Activated naive CD8-positive, alpha-beta T cell (primary cell): ENCODE data around the gene GFAP.

Experiments used
- H3K27ac Mint-ChIP-seq: one replicate; pipeline ENCODE4 v1.8.0; 2021; ENCODE audit warnings: mixed read lengths
- H3K27me3 Mint-ChIP-seq: one replicate; pipeline ENCODE4 v1.8.0; 2021; ENCODE audit warnings: mixed read lengths
- H3K36me3 Mint-ChIP-seq: one replicate; pipeline ENCODE4 v1.8.0; 2021; ENCODE audit warnings: mixed read lengths
- H3K4me1 Mint-ChIP-seq: one replicate; pipeline ENCODE4 v1.8.0; 2021; ENCODE audit warnings: low read depth, mixed read lengths
- H3K4me3 Mint-ChIP-seq: one replicate; pipeline ENCODE4 v1.8.0; 2021; ENCODE audit warnings: mild to moderate bottlenecking, mixed read lengths
- H3K9me3 Mint-ChIP-seq: one replicate; pipeline ENCODE4 v1.8.0; 2021; ENCODE audit warnings: low read depth, mixed read lengths

GFAP gene

DNA sequence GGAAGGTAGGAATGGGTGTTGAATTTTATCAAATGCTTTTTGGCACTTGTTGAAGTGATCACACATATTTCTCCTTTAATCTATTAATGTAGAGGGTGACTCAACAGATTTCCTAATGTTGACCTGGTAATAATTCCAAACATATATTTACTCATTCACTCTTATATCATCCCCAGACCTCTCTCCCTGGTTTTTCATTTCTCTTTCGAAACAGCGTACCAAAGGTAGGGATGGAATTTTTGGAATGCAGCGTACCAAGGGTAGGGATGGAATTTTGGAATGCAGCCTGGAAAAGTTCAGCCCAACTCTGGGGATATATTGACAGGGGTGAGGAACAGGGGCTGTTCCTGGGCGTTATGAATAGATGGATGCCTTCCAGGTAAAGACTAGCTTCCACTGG is 25.0 kb upstream of the GFAP start:
- H3K27ac Mint-ChIP-seq: no peak overlapping the region
- no peak overlapping the region for H3K4me3 Mint-ChIP-seq
- H3K27me3 Mint-ChIP-seq: no peaks in the 10 kb centered on the region
- no peaks in the 10 kb centered on the region for H3K9me3 Mint-ChIP-seq
- no peaks in the 10 kb centered on the region for H3K4me1 Mint-ChIP-seq
- no peaks in the 10 kb centered on the region for H3K36me3 Mint-ChIP-seq

- no peaks in the 10 kb centered on the region for H3K27me3 Mint-ChIP-seq
- H3K36me3 Mint-ChIP-seq: no peaks in the 10 kb centered on the region
- no peak overlapping the region for H3K27ac Mint-ChIP-seq
- no peak overlapping the region for H3K4me3 Mint-ChIP-seq
- no peaks in the 10 kb centered on the region for H3K9me3 Mint-ChIP-seq
- H3K4me1 Mint-ChIP-seq: no peaks in the 10 kb centered on the region
Observed at GRCh38 chr17:44935116-44935515, 19.8 kb upstream of the GFAP start.

DNA sequence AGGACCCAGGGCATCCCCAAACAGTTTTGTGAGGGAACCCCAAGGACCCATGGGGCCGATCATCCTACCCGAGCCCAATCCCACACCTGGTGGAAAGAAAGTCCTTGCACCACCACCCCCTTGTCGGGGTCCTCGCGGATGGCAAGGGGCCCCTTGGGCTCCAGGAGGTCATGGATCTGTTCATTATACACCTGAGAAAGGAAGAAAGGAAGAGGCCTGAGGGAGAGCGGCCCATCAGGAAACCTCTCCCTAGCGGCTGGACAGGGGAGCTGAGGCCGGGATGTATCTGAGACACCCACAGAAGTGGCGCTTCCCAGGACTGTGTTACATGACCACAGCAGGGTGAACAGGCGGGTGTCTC is 19.4 kb upstream of the GFAP start:
- Mint-ChIP-seq H3K4me3 (no peak overlapping the region), H3K27me3 (no peaks in the 10 kb centered on the region), H3K36me3 (no peaks in the 10 kb centered on the region), H3K4me1 (no peaks in the 10 kb centered on the region), H3K27ac (no peak overlapping the region), H3K9me3 (no peaks in the 10 kb centered on the region)

- no peaks in the 10 kb centered on the region for H3K4me1 Mint-ChIP-seq
Observed at GRCh38 chr17:44933824-44934744, 18.8 kb upstream of the GFAP start.

DNA sequence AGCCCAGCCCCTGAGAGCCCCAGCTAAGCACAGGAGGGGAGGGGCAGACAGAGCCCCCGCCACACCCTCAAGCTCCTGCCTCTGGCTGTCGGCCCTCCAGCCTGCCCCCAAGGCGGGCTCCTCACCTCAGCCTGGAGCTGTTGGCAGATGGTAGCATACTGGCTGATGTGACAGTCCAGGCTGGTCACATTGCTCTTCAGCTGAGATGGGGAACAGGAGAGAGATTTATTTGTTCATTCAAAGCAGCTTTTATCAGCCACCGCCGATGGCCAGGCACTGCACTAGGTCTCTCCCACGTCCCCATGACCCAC is 17.4 kb upstream of the GFAP start:
- H3K27ac Mint-ChIP-seq: no peak overlapping the region
- H3K36me3 Mint-ChIP-seq: no peaks in the 10 kb centered on the region
- no peaks in the 10 kb centered on the region for H3K27me3 Mint-ChIP-seq
- no peaks in the 10 kb centered on the region for H3K4me1 Mint-ChIP-seq
- H3K9me3 Mint-ChIP-seq: no peaks in the 10 kb centered on the region
- H3K4me3 Mint-ChIP-seq: no peak overlapping the region

More at GRCh38 chr17:44933824-44934744, 18.8 kb upstream of the GFAP start:
- Mint-ChIP-seq H3K27ac (no peak overlapping the region), H3K9me3 (no peaks in the 10 kb centered on the region), H3K4me3 (no peak overlapping the region), H3K36me3 (no peaks in the 10 kb centered on the region), H3K27me3 (no peaks in the 10 kb centered on the region)

GRCh38 chr17:44932096-44932786 is 16.9 kb upstream of the GFAP start:
- Mint-ChIP-seq H3K27me3 (no peaks in the 10 kb centered on the region), H3K4me3 (no peak overlapping the region), H3K36me3 (no peaks in the 10 kb centered on the region), H3K9me3 (no peaks in the 10 kb centered on the region), H3K27ac (no peak overlapping the region), H3K4me1 (no peaks in the 10 kb centered on the region)

DNA sequence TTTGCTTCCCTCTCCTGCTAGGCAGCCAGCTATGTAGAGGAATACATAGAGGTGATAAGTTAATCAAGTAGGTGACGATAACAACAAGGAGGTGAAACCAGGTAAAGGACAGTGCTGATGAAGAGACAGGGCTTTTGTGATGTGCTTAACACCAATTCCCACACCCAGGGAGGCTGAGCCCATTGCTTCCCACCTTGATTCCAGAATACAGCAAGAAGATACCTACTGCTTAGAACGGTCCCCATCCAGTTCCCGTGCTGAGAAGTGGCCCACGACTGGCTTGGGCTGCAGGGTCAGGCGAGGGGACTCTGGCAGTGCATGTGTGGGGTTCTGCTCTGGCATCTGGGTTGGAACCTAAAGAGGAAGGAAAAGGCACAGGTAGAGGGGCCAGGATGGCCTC is 16.1 kb upstream of the GFAP start:
- Mint-ChIP-seq H3K27ac (no peak overlapping the region), H3K36me3 (no peaks in the 10 kb centered on the region), H3K4me3 (no peak overlapping the region), H3K4me1 (no peaks in the 10 kb centered on the region), H3K9me3 (no peaks in the 10 kb centered on the region), H3K27me3 (no peaks in the 10 kb centered on the region)

DNA sequence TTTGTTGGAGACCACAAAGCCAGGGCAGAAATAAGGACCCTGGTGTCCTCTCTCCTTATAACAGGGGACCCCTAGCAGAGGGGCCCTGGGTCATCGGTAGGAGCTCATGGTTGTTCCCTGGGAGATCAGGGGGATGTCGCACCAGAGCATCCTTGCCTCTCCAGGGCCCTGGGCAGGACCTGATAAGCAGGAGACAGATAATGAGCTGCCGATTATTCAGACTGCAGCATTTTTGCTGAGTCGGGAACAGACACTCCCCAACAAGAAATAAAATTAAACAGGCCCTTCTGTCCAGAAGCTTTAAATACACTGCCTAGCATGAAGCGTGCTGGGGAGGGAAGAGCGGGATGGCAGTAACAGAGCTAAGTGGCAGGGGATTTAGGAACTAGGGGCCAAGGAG is 15.4 kb upstream of the GFAP start:
- no peaks in the 10 kb centered on the region for H3K4me1 Mint-ChIP-seq
- no peaks in the 10 kb centered on the region for H3K36me3 Mint-ChIP-seq
- no peak overlapping the region for H3K27ac Mint-ChIP-seq
- no peaks in the 10 kb centered on the region for H3K27me3 Mint-ChIP-seq
- H3K4me3 Mint-ChIP-seq: no peak overlapping the region
- no peaks in the 10 kb centered on the region for H3K9me3 Mint-ChIP-seq

DNA sequence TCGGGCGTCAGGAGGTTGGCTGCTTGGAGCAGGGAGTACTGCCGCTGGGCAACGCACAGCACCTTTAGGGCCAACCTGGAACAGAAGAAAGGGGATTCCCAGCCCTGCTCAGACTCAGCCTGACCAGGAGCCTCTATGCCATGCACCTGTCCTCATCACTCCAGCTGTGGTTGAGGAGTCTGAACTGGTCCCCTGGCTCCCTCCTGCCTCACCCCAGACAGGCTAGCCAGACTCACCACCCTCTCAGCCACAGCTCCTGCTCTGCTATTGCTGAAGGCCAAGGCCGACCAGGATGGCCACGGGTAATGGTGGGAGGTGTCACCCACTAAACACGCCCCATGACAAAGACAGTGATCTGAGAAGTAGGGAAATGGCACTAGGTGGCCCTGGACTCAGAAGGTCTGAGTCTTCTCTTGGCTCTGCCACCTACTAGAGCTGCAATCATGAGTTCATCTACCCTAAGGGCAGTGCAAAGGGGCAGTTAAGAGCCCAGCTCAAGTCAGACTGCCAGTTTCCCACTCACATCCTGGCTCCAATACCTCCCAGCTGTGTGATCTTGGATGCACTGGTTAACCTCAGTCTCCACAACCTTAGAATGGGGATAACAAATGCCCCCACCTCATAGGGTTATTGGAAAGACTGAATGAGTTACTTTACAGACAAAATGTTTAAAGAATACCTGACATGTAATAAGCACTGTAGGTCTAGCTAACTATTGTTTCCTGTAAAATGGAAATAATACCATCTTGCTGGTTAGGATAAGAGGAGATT is 13.8 kb upstream of the GFAP start:
- Mint-ChIP-seq H3K36me3 (no peaks in the 10 kb centered on the region), H3K4me3 (no peak overlapping the region), H3K27ac (no peak overlapping the region), H3K9me3 (no peaks in the 10 kb centered on the region), H3K27me3 (no peaks in the 10 kb centered on the region), H3K4me1 (no peaks in the 10 kb centered on the region)

DNA sequence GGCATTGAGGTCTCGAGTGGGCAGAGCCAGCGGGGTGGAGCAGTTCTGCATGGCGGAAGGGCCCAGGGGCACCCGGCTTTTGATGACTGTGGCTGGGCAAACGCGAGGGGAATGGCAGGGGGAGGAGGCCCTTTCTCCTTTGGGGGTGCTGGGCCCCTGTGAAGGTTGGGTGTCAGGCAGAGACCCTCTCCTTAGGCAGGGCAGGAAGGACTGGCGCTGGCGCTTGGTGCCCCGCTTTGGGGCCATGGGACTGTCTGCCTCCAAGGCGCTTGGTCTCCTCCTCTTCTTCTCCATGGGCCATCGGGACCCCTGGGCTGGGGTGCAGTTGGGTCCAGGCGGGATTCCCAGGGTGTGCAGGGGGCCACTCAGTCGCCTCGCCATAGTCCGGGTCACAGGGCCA is 12.8 kb upstream of the GFAP start:
- Mint-ChIP-seq H3K27ac (no peak overlapping the region), H3K27me3 (no peaks in the 10 kb centered on the region), H3K9me3 (no peaks in the 10 kb centered on the region), H3K36me3 (no peaks in the 10 kb centered on the region), H3K4me1 (no peaks in the 10 kb centered on the region), H3K4me3 (no peak overlapping the region)

DNA sequence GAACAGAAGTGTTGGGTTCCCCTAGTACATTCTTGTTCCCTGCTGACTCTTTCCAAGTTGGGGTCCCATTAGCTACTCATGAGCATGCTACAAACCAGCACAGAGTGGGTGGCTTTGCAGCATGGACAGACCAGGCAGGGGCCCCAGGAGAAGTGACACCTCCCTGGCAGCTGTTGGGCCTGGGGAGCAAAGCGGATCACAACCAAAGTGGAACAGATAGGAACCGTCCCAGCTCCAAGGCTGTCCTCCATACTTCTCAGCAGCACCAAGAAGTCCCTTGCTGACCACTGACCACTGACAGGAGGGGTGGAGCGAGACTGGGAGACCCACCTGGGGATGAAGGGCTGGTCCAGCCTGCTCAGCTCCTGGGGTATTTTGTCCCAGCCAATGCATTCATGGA is 12.4 kb upstream of the GFAP start:
- no peak overlapping the region for H3K4me3 Mint-ChIP-seq
- H3K27ac Mint-ChIP-seq: no peak overlapping the region
- no peaks in the 10 kb centered on the region for H3K27me3 Mint-ChIP-seq
- no peaks in the 10 kb centered on the region for H3K36me3 Mint-ChIP-seq
- H3K9me3 Mint-ChIP-seq: no peaks in the 10 kb centered on the region
- no peaks in the 10 kb centered on the region for H3K4me1 Mint-ChIP-seq

DNA sequence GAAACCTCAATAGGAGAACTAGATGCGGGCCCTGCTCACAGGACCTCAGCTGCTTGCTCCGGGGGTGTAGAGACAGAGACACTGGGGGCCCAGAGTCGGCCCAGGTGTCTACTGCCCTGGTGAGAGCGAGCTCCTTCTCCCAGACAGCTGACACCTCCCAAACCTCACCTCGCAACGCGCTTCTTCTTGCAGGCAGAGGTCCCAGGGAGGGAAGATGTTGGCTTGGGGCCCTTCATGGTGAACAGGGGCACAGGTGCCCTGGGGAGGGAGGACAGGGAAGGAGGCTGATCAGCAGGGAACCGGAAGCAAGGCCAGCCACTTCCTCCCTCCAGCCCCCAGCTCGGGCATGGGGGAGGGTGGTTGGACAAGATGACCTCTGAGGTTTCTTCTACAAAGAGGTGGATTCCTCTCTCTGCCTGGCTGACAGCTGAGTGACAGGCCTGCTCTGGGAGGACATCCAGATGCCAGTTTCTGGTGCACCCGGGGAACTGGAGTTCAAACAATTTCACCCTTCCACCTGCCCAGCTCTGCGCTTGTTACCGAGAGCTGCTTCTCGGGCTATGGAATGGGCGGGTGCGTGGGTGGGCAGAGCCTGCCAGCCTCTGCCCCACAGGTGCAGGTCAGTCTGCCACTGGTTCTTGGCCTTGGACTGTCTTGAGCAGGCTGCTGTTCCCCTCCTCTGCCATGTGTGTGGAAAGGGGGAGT is 11.7 kb upstream of the GFAP start:
- Mint-ChIP-seq H3K27ac (no peak overlapping the region), H3K36me3 (no peaks in the 10 kb centered on the region), H3K27me3 (no peaks in the 10 kb centered on the region), H3K4me1 (no peaks in the 10 kb centered on the region), H3K9me3 (no peaks in the 10 kb centered on the region), H3K4me3 (no peak overlapping the region)

GRCh38 chr17:44925731-44926697 is 10.7 kb upstream of the GFAP start:
- no peaks in the 10 kb centered on the region for H3K36me3 Mint-ChIP-seq

GRCh38 chr17:44924107-44924544 is 8.8 kb upstream of the GFAP start:
- Mint-ChIP-seq H3K27ac (no peak overlapping the region), H3K4me1 (no peaks in the 10 kb centered on the region), H3K9me3 (no peaks in the 10 kb centered on the region), H3K36me3 (no peaks in the 10 kb centered on the region), H3K27me3 (no peaks in the 10 kb centered on the region), H3K4me3 (no peak overlapping the region)

More at GRCh38 chr17:44925731-44926697, 10.7 kb upstream of the GFAP start:
- Mint-ChIP-seq H3K4me1 (no peaks in the 10 kb centered on the region), H3K27me3 (no peaks in the 10 kb centered on the region), H3K27ac (no peak overlapping the region), H3K4me3 (no peak overlapping the region), H3K9me3 (no peaks in the 10 kb centered on the region)
